ENCODE data around the gene PEX3.

GRCh38 chr6:143406673-143407072 lies 43.9 kb upstream of the PEX3 start:
- TF ChIP-seq POLR2AphosphoS5 (IDR thresholded peaks at IDR 0.05; ENCODE audit: low read depth, low read length) = no peak
- TF ChIP-seq, protein P1, sequence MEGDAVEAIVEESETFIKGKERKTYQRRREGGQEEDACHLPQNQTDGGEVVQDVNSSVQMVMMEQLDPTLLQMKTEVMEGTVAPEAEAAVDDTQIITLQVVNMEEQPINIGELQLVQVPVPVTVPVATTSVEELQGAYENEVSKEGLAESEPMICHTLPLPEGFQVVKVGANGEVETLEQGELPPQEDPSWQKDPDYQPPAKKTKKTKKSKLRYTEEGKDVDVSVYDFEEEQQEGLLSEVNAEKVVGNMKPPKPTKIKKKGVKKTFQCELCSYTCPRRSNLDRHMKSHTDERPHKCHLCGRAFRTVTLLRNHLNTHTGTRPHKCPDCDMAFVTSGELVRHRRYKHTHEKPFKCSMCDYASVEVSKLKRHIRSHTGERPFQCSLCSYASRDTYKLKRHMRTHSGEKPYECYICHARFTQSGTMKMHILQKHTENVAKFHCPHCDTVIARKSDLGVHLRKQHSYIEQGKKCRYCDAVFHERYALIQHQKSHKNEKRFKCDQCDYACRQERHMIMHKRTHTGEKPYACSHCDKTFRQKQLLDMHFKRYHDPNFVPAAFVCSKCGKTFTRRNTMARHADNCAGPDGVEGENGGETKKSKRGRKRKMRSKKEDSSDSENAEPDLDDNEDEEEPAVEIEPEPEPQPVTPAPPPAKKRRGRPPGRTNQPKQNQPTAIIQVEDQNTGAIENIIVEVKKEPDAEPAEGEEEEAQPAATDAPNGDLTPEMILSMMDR (IDR thresholded peaks at IDR 0.05 in 2 of 3, conservative IDR thresholded peaks at IDR 0.05 in 1 of 3; ENCODE audit: borderline replicate concordance in 1 of 3, insufficient read depth in 1 of 3, low read depth in 2 of 3, low read length in 2 of 3) = no peak
- no peak for TF ChIP-seq CEBPB (IDR thresholded peaks at IDR 0.05; ENCODE audit: low read depth)
- TF ChIP-seq POLR2A (IDR thresholded peaks at IDR 0.05; ENCODE audit: borderline replicate concordance, extremely low read depth, insufficient read depth, insufficient read length) = no peak
- no peak for TF ChIP-seq RAD21 (IDR thresholded peaks at IDR 0.05; ENCODE audit: low read depth)
- no peak for TF ChIP-seq EZH2 (IDR thresholded peaks at IDR 0.05)
- TF ChIP-seq JUND (IDR thresholded peaks at IDR 0.05) = no peak
- TF ChIP-seq REST (IDR thresholded peaks at IDR 0.05; ENCODE audit: low read depth) = no peak
- TF ChIP-seq CBX3 (IDR thresholded peaks at IDR 0.05; ENCODE audit: low read depth) = no peak
- no peak for TF ChIP-seq SRF (IDR thresholded peaks at IDR 0.05; ENCODE audit: low read depth)
- TF ChIP-seq ELF1 (IDR thresholded peaks at IDR 0.05; ENCODE audit: borderline replicate concordance, low read depth) = no peak
- TF ChIP-seq SP1 (IDR thresholded peaks at IDR 0.05; ENCODE audit: low read depth) = no peak

Data from HCT116 (cell line).